ENCODE data around the gene RABGAP1L. TPM values are rescaled to one million over a fixed set of nuclear protein-coding genes. Genes with fewer than 3 reads are reported as not detected.

The RABGAP1L gene
- total RNA-seq, 1 donor from 2014 or later, result 69.2 TPM

DNA sequence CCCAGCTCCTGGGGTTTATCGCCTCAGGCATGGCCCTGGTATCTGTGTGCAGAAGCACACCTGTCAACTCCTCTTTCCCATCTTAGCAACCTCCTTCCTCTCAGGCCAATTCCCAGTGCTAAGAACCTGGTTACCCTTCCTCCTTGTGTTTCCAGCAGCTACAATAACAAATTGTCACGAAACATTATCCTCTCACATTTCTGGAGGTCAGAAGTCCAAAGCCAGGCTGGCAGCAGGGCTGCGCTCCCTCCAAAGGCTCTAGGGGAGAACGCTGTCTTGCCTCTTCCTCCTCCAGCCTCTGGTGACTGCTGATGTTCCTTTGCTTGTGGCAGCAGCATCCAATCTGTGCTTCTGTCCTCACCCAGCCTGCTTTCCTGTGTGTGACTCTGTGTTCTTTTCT lies 874.6 kb downstream of the RABGAP1L start:
- no peak overlapping the region for H3K27ac ChIP-seq (replicated peaks)
- no peaks in the 10 kb centered on the region for H3K36me3 ChIP-seq
- H3K4me3 ChIP-seq, result no peak overlapping the region
- H3K9me3 ChIP-seq (replicated peaks), result no peaks in the 10 kb centered on the region
- no peaks in the 10 kb centered on the region for H3K4me1 ChIP-seq
- TF ChIP-seq, protein P1, sequence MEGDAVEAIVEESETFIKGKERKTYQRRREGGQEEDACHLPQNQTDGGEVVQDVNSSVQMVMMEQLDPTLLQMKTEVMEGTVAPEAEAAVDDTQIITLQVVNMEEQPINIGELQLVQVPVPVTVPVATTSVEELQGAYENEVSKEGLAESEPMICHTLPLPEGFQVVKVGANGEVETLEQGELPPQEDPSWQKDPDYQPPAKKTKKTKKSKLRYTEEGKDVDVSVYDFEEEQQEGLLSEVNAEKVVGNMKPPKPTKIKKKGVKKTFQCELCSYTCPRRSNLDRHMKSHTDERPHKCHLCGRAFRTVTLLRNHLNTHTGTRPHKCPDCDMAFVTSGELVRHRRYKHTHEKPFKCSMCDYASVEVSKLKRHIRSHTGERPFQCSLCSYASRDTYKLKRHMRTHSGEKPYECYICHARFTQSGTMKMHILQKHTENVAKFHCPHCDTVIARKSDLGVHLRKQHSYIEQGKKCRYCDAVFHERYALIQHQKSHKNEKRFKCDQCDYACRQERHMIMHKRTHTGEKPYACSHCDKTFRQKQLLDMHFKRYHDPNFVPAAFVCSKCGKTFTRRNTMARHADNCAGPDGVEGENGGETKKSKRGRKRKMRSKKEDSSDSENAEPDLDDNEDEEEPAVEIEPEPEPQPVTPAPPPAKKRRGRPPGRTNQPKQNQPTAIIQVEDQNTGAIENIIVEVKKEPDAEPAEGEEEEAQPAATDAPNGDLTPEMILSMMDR (IDR thresholded peaks at IDR 0.05; ENCODE audit: borderline replicate concordance), result no peak
- H3K27me3 ChIP-seq (ENCODE audit: low read depth), result no peaks in the 10 kb centered on the region
- DNase-seq, result no peak
- intact Hi-C loops (cut with micrococcal nuclease), result no loop called here

DNA sequence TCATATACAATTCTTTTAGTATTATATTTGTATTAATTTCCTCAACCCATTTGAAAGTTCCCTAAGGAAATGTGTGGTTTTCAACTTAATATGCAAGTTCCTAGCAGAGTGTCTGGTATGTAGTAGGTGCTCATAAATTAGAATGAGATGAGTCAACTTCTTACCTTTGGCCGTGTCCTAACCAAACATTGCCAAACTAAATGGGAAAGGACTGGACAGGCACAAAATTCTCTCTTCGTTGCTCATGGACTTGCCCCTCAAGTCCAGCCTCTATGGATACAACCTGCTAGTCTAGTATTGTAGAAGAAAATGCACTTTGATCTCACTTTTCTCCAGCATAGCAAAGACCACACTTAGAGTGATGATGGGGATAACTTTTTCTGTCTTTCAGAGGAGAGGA lies 875.5 kb downstream of the RABGAP1L start:
- DNase-seq, result no peak
- intact Hi-C loops (cut with micrococcal nuclease), result loop anchor here (5.0 kb wide), 1 partner anchor 88 kb away; no protein-coding TSS in a partner anchor
- Histone ChIP-seq H3K4me1 (no peaks in the 10 kb centered on the region), H3K36me3 (no peaks in the 10 kb centered on the region), H3K27ac (replicated peaks) (no peak overlapping the region), H3K9me3 (replicated peaks) (no peaks in the 10 kb centered on the region), H3K27me3 (ENCODE audit: low read depth) (no peaks in the 10 kb centered on the region), H3K4me3 (no peak overlapping the region)
- TF ChIP-seq, protein P1 (IDR thresholded peaks at IDR 0.05; ENCODE audit: borderline replicate concordance), result no peak

DNA sequence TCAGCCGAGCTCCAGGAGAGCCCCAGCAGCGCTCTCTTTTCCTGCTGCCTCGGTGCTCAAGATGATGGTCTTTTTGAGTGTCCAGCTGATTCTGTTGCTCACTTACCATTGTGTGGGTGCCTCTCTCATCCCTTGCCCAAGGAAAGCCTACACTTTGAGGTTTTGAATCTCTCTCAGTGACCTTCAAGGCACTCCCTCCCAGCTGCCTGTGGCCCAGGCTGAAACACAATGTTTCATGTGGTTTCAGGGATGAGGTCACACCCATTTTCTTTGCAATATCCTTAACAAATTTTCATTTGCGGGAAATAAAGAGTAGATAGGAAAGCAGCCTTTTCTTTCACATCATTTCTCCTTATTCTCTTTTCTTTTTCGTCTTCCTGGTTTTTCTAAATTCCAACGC lies 876.5 kb downstream of the RABGAP1L start:
- no peak for DNase-seq
- H3K27me3 ChIP-seq (ENCODE audit: low read depth), result no peaks in the 10 kb centered on the region
- no peak overlapping the region for H3K27ac ChIP-seq (replicated peaks)
- no peaks in the 10 kb centered on the region for H3K9me3 ChIP-seq (replicated peaks)
- no peaks in the 10 kb centered on the region for H3K36me3 ChIP-seq
- no peaks in the 10 kb centered on the region for H3K4me1 ChIP-seq
- TF ChIP-seq, protein P1 (IDR thresholded peaks at IDR 0.05; ENCODE audit: borderline replicate concordance), result no peak
- intact Hi-C loops (cut with micrococcal nuclease), result loop anchor here (5.0 kb wide), 1 partner anchor 86 kb away; no protein-coding TSS in a partner anchor
- H3K4me3 ChIP-seq, result no peak overlapping the region

DNA sequence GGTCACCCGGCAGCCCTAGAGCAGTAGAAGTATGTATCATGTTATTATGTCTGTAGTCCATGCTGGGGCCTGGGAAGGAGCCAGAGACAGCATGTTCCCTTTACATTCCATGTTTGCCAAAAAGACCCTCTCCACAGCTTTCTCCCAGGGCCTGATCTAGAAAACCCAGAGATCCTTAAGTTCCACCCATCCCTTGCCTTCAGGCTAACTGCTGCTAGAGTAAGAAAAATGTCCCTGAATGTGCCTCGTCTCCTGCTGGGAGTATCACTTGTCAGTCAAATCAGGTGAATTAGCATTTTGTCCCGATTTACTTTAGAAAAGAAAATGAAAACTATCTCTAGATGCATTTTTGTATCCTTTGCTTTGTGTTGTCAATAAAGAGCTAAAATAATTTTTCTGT lies 877.2 kb downstream of the RABGAP1L start:
- H3K27ac ChIP-seq (replicated peaks), result no peak overlapping the region
- no peak overlapping the region for H3K4me3 ChIP-seq
- H3K9me3 ChIP-seq (replicated peaks), result no peaks in the 10 kb centered on the region
- TF ChIP-seq, protein P1 (IDR thresholded peaks at IDR 0.05; ENCODE audit: borderline replicate concordance), result no peak
- H3K36me3 ChIP-seq, result no peaks in the 10 kb centered on the region
- H3K4me1 ChIP-seq, result no peaks in the 10 kb centered on the region
- intact Hi-C loops (cut with micrococcal nuclease), result loop anchor here (5.0 kb wide), 1 partner anchor 86 kb away; no protein-coding TSS in a partner anchor
- H3K27me3 ChIP-seq (ENCODE audit: low read depth), result no peaks in the 10 kb centered on the region
- no peak for DNase-seq

DNA sequence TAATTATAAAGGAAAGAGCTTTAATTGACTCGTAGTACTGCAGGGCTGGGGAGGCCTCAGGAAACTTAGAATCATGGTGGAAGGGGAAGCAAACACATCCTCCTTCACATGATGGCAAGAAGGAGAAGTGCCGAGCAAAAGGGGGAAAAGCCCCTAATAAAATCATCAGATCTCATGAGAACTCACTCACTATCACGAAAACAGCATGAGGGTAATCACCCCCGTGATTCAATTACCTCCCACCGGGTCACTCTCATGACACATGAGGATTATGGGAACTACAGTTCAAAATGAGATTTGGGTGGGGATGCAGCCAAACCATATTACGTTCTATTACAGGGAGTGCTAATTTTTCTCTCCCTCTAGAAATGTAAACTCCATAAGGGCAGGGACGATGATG lies 878.1 kb downstream of the RABGAP1L start:
- no peak overlapping the region for H3K4me3 ChIP-seq
- H3K4me1 ChIP-seq, result no peaks in the 10 kb centered on the region
- no peak overlapping the region for H3K27ac ChIP-seq (replicated peaks)
- intact Hi-C loops (cut with micrococcal nuclease), result loop anchor here (5.0 kb wide), 1 partner anchor 85 kb away; no protein-coding TSS in a partner anchor
- H3K36me3 ChIP-seq, result no peaks in the 10 kb centered on the region
- H3K9me3 ChIP-seq (replicated peaks), result no peaks in the 10 kb centered on the region
- TF ChIP-seq, protein P1 (IDR thresholded peaks at IDR 0.05; ENCODE audit: borderline replicate concordance), result no peak
- no peaks in the 10 kb centered on the region for H3K27me3 ChIP-seq (ENCODE audit: low read depth)
- no peak for DNase-seq
